Tongue (tissue), 2 donors: ENCODE measurements around the gene MBD1. TPM values are rescaled to one million over a fixed set of nuclear protein-coding genes. Genes with fewer than 3 reads are reported as not detected.
"Not testable (repeated sequence)": the region's sequence is repeated elsewhere in the genome, so short reads cannot be mapped to it uniquely, and the experiment has no call there.

Source experiments
- DNase-seq: peaks from one replicate; pipeline ENCODE4 v3.0.0-alpha.2; 2015
- total RNA-seq: library from RNA; depleted of rRNA; stranded (reverse); fragments of >200 nt; gene quantifications from one replicate; pipeline ENCODE4 v1.2.3, GENCODE V29; 2014

MBD1 gene
- total RNA-seq, 1 donor from 2014 or later: 68.7 TPM

DNA sequence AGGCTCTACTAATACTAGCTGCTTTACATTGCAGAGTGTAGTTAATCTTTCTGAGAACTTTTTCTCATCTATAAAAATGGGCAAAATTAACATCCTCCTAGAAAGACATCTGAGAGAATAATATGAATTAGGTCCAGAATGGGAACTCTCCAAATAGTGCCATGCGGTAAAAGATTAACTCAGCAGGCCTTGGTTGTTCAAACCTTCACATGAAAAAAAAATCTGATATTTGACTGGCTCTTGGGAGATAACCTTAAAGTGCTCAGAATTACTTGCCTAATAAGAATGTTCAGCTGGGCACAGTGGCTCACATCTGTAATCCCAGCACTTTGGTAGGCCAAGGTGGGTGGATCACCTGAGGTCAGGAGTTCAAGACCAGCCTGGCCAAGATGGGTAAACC lies 11.7 kb upstream of the MBD1 start:
- no peak for DNase-seq

DNA sequence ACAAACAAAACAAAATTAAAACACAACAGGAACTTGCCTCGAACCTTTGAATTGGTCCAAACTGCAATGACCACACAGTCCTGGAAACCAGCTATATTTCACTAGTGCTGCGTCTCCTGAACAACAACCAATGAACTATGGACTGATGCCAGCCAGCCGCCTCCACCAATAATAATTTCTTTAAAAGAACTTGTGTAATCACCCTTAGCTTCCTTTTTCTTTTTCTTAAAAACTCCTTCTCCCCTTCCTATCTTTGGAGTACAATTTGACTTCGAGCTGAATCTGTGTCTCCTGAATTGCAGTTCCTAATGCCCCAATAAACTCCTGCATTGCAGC lies 7.8 kb upstream of the MBD1 start:
- DNase-seq: no peak

GRCh38 chr18:50288348-50289107 lies 7.2 kb upstream of the MBD1 start:
- DNase-seq: not testable (repeated sequence)

GRCh38 chr18:50287441-50288347 lies 6.4 kb upstream of the MBD1 start, which contains the start of gene CXXC1:
Gene CXXC1, minus strand, starts transcription at chr18:50287692. Its CDS starts 103 bp downstream, at chr18:50287589.
- peak; percentile 100 for DNase-seq

DNA sequence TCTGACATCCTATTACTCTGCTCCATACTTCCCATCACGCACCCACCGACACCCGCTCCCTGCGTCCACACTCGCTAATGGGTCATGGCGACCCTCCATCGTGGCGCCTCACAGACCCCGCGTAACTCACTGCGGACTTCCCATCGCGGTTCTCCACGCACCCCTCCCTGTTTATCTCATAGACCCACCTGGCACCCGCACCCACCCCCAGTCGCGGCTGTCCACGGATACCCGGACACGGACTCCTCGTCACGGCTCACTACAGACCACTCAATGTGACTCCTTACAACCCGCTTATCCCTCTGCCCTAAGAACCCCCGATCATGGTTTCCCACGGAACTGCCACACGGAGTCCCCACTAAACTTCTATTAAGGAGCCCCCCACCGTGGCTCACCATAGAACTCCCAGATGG lies 5.7 kb upstream of the MBD1 start:
- no peak for DNase-seq

DNA sequence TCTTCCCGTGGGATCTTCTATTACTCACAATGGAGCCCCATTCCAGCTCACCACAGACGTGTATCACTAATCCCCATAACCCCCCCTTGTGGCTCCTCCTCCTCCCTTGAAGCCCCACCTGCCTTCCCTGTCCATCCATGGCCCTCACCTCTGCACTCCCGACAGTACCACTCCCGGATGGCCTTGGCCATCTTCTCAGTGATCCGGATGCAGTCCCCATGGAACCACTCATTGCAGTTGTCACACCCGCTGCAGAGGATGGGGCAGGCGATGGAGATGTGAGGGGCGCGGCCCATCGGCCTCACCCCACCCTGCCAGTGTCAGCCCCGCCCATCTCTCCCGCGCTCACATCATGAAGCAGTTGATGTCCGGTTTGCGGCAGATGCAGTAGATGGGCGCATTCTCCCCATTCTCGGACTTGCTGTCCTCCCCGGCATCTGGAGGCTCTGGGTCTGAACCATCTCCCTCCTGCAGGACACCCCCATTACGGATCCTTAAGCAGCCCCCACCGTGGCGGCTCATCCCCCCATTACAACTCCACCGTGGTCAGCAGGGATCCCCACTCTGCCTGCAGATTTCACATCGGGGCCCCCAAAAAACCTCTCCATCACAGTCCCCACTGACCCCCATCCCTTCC lies 5.2 kb upstream of the MBD1 start:
- DNase-seq: peak; percentile 30

- no peak for DNase-seq
Measured at GRCh38 chr18:50285631-50286321, 4.5 kb upstream of the MBD1 start.

- no peak for DNase-seq
Measured at GRCh38 chr18:50285071-50285470, 3.7 kb upstream of the MBD1 start.

DNA sequence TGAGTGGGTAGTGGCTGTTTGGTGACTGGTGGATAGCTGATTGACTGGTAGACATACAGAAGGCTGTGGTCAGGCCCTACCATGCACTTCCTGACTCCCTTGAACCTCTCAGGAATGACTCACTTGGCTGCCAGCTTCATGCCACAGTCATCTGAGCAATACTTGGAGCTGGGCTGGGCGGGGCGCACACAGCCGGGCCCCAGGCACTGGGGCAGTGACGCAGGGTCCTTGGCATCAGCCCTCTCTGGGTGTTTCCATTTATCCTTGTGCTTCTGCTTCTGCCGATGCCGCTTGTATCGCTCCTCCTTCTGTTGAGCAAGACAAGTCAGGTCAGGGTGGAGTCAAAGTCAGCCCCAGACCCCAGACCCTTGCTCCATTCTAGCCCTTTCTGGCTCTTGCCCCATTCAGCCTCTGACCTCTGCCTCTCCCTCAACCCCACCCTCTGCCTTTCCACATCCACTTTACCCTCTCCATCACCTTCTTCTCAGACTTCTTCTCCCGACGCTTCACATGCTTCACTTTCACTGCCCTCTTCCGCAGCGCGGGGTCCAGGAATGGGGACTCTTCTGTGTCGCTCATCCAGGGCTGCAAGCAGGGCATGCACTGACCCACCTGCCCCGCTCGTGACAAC lies 3.0 kb upstream of the MBD1 start:
- no peak for DNase-seq

DNA sequence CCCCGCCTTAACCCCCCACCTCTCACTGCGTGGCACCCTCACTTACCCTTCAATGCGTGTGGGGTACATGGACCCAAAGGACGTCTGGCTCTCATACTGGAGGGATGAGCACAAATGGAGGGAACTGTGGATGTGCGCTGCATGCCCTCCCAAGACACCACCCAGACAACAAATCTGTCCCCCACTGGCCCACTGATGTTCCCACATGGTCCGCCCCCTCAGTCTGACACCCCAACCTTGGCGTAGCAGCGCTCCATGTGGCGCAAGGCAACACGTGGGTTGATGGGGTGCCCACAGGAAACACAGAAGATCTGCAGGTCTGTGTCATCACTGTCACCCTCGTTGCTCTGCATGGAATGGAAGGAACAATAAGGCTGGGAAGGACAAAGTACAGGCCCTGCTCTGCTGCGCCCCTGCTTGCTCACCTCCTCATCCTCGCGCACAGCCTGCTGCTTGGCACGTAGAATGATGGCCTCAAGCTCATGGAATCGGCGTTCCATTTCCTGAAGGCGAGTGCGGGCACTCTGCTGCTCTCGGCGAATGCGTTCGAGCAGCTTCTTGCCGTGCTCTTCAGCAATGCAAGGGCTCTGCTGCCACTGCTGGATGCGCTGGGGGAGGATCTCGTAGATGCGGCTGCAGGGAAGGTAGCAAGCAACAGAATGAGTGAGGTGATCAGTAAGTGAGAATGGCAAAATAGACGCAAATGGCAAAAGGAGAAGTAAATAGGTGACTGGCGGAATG lies 2.3 kb upstream of the MBD1 start:
- no peak for DNase-seq

DNA sequence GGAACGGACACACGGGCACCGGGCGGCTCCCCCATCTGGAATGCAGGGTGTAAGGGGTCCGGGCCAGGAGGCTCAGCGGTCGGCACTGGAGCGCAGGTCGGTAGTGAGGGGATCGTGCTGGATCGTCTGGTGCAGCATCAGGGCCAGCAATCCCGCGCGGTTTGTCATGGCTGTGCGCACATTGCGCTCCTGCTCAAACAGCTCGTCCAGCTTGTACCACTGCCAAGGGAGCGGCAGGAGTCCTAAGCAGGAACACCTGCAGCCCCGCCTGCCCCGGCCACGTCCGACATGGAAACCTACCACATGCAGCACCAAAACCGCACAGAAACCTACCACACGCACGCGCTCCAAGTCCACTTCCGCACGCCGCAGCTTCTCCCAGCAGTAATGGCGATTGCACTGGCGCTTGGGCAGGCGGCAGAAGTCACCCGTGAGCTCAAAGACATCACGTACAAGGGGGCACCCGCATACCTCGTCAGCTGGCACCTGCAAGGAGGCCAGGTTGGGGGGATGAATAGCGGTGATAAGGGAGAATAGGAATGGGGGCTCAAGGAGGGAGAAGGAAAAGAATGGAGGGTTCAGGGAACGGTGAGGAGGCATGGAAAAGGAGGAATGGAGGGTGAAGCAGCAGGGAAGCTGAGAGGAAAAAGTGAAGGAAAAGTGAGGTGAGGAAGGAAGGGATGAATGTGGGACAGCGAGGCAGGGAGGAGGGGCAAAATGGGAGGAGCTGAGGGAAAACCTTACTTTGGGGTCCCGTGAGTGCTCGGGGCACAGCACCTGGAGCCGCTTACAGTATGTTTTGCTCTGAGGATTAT lies 1.4 kb upstream of the MBD1 start:
- DNase-seq: no peak

GRCh38 chr18:50281972-50282520 lies 723 bp upstream of the MBD1 start:
- DNase-seq: no peak

GRCh38 chr18:50280707-50281294 lies 522 bp downstream of the MBD1 start:
- DNase-seq: no peak

- DNase-seq: no peak
Measured at GRCh38 chr18:50279752-50280151, 1.6 kb downstream of the MBD1 start.

DNA sequence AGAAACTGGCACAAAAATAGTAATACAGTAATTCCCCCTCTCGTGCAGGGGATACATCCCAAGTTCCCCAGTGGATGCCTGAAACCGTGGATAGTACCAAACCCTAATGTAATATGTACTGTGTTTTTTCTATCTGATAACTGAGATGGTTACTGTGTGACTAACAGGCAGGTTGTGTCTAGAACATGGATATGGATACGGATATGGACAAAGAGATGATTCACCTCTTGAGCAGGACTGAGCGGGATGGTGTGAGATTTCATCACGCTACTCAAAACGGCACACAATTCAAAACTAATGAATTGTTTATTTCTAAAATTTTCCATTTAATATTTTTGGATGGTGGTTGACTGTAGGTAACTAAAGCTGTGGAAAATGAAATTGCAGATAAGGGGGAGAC lies 3.4 kb downstream of the MBD1 start:
- DNase-seq: no peak

- no peak for DNase-seq
Measured at GRCh38 chr18:50276452-50276851, 4.9 kb downstream of the MBD1 start.

DNA sequence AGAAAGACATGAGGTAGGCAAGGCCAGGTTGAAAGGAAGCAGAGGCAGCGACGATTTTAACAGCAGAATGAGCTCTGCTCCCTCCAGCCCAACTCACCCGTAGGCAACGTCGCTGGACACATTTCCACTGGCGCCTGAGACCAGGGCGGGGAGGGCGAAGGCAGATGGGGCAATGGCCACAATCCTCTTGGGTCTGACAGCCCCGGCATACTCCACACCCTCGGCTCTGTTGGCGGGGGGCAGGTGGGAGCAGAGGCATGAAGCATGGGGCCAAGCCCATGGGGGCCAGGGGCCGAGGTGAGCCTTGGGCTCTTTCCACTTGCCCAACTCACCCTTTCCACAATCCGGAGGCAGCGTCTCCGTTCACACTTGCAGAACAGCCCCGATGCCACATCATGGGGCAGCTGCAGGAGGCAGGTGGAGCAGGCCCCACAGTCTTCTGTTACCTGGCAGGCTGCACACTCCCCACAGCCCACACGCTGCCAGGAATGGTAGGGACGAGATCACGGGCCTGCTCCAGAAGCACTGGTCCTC lies 5.8 kb downstream of the MBD1 start:
- no peak for DNase-seq

- DNase-seq: no peak
Measured at GRCh38 chr18:50274941-50275340, 6.4 kb downstream of the MBD1 start.

GRCh38 chr18:50274044-50274442 lies 7.3 kb downstream of the MBD1 start:
- DNase-seq: no peak
